SIG-M5 treated with dmso at 0.1 percent for 504 hours (cell line): ENCODE data around the gene COQ4.
"Not testable (repeated sequence)": the region's sequence is repeated elsewhere in the genome, so short reads cannot be mapped to it uniquely, and the experiment has no call there.

ENCODE experiments used
- DNase-seq: peaks from one replicate; lab custom pipeline; 2025; ENCODE audit not compliant: unreplicated experiment; lab: John Stamatoyannopoulos, UW

COQ4 gene

GRCh38 chr9:128298535-128299482 is 23.8 kb upstream of the COQ4 start:
- DNase-seq: peak; percentile 36

GRCh38 chr9:128304136-128304970 is 18.3 kb upstream of the COQ4 start:
- DNase-seq: no peak

GRCh38 chr9:128304971-128305288 is 17.7 kb upstream of the COQ4 start:
- DNase-seq: no peak

- DNase-seq: no peak
Measured at GRCh38 chr9:128309551-128309950, 13.1 kb upstream of the COQ4 start.

GRCh38 chr9:128310461-128310860 is 12.2 kb upstream of the COQ4 start:
- DNase-seq: no peak

- DNase-seq: no peak
Measured at GRCh38 chr9:128314697-128315096, 7.9 kb upstream of the COQ4 start.

- DNase-seq: no peak
Measured at GRCh38 chr9:128316421-128316820, 6.2 kb upstream of the COQ4 start.

- no peak for DNase-seq
Measured at GRCh38 chr9:128317629-128318028, 5.0 kb upstream of the COQ4 start.

GRCh38 chr9:128321343-128321742 is 1.3 kb upstream of the COQ4 start:
- no peak for DNase-seq

- no peak for DNase-seq
Measured at GRCh38 chr9:128321879-128322403, 698 bp upstream of the COQ4 start.

GRCh38 chr9:128323212-128323730 is 632 bp downstream of the COQ4 start:
- DNase-seq: peak; percentile 26

GRCh38 chr9:128323791-128324190 is 1.2 kb downstream of the COQ4 start:
- DNase-seq: peak; percentile 12

GRCh38 chr9:128324401-128324800 is 1.8 kb downstream of the COQ4 start:
- DNase-seq: no peak

GRCh38 chr9:128325629-128326028 is 3.0 kb downstream of the COQ4 start:
- no peak for DNase-seq

- no peak for DNase-seq
Measured at GRCh38 chr9:128333451-128333869, 10.8 kb downstream of the COQ4 start.

- DNase-seq: no peak
Measured at GRCh38 chr9:128335161-128335560, 12.5 kb downstream of the COQ4 start.

GRCh38 chr9:128335914-128336313 is 13.3 kb downstream of the COQ4 start:
- no peak for DNase-seq

GRCh38 chr9:128337936-128338335 is 15.3 kb downstream of the COQ4 start:
- no peak for DNase-seq

- not testable (repeated sequence) for DNase-seq
Measured at GRCh38 chr9:128338852-128339614, 16.4 kb downstream of the COQ4 start.

GRCh38 chr9:128339761-128340690 is 17.4 kb downstream of the COQ4 start, which contains the start of gene SLC27A4:
Gene SLC27A4, plus strand, starts transcription at chr9:128340527. Its CDS starts 2,606 bp downstream, at chr9:128343133.
- DNase-seq: peak; percentile 65
